K562 (cell line): ENCODE measurements around the gene HHATL. TPM values are rescaled to one million over a fixed set of nuclear protein-coding genes. Genes with fewer than 3 reads are reported as not detected.

ENCODE experiments used
- ATAC-seq: fragments of 200-7000 bp; cut with Tn5 transposase; 3 replicates; pipeline ENCODE4 v1.9.1; 2020; ENCODE audit warnings: moderate library complexity
- BruUV-seq: library from RNA; stranded (reverse); fragments of 400-500 nt; replicated peaks from 2 replicates; lab custom pipeline; 2021; lab: Mats Ljungman, UMichigan
- CTCF ChIA-PET: fragments of 300-600 bp; formaldehyde crosslinking; extraction: SDS; loops from one replicate; lab custom pipeline; 2021; ENCODE audit warnings: low intra/inter-chr PET ratio; lab: Yijun Ruan, JAX
- POLR2A ChIA-PET: fragments of 300-600, 350-650 bp; sonication (Branson Sonifier 250); formaldehyde crosslinking; extraction: SDS; loops from one replicate; lab custom pipeline; 2021; ENCODE audit warnings: antibody characterized with exemption, inconsistent platforms; lab: Yijun Ruan, JAX
- DNase-seq, 4 experiments: peaks; one replicate each; pipeline versions ENCODE4 v3.0.0 to v3.0.0-alpha.2; 2011 to 2018; ENCODE audit warnings: low spot score in 3 of 4, mixed read lengths in 3 of 4; ENCODE audit errors: extremely low read depth in 1 of 4
- FAIRE-seq: peaks from 2 replicates; lab custom pipeline; 2011; peaks lifted over from hg19 to GRCh38; lab: Jason Lieb, UNC
- H2AFZ ChIP-seq: 2 replicates; pipeline ENCODE4 v1.6.0; 2011; ENCODE audit warnings: low read depth, low read length, control low read depth, inconsistent platforms
- H3K27ac ChIP-seq: fragments of 200-600 bp; 3 replicates; pipeline ENCODE4 v1.8.0; 2011; ENCODE audit warnings: low read depth, mild to moderate bottlenecking, control low read depth, inconsistent platforms, low read length, moderate library complexity, mixed read lengths; ENCODE audit errors: extremely low read depth
- H3K27me3 ChIP-seq, 2 experiments: fragments of 300-600 bp in 1 of 2; 2 replicates in 1 of 2; 3 replicates in 1 of 2; pipeline versions ENCODE4 v1.6.0 to v1.8.0; 2011; ENCODE audit warnings: inconsistent platforms in 2 of 2, low read length in 2 of 2, mild to moderate bottlenecking in 1 of 2, mixed read lengths in 1 of 2, moderate library complexity in 1 of 2; ENCODE audit not compliant: control insufficient read depth in 2 of 2, insufficient read depth in 2 of 2
- H3K36me3 ChIP-seq: fragments of 300-600 bp; 3 replicates; pipeline ENCODE4 v1.8.0; 2011; ENCODE audit warnings: mild to moderate bottlenecking, low read length, inconsistent platforms; ENCODE audit not compliant: control insufficient read depth, insufficient read depth
- H3K4me1 ChIP-seq, 2 experiments: fragments of 200-600 bp in 1 of 2; replicated peaks in 1 of 2; 2 replicates in 1 of 2; 3 replicates in 1 of 2; pipeline versions ENCODE4 v1.5.1 to v1.8.0; 2011; ENCODE audit warnings: inconsistent platforms in 2 of 2, low read length in 2 of 2, mild to moderate bottlenecking in 1 of 2, mixed read lengths in 1 of 2, moderate library complexity in 1 of 2; ENCODE audit not compliant: control insufficient read depth in 2 of 2, insufficient read depth in 2 of 2
- H3K4me2 ChIP-seq: 2 replicates; pipeline ENCODE4 v1.6.1; 2011; ENCODE audit warnings: low read length, control low read depth, inconsistent platforms, mixed read lengths; ENCODE audit not compliant: insufficient read depth
- H3K4me3 ChIP-seq: fragments of 200-600 bp; sonication (generic), shearing (Covaris generic); 2 replicates; pipeline ENCODE4 v1.5.1; 2016; ENCODE audit warnings: control low read depth, inconsistent platforms
- H3K79me2 ChIP-seq: fragments of 200-600 bp; 3 replicates; pipeline ENCODE4 v1.8.0; 2011; ENCODE audit warnings: low read length, inconsistent platforms; ENCODE audit not compliant: control insufficient read depth, insufficient read depth
- H3K9ac ChIP-seq, 2 experiments: 2 replicates each; pipeline versions ENCODE4 v1.6.0 to v1.6.1; 2011; ENCODE audit warnings: low read depth in 2 of 2, low read length in 2 of 2, control low read depth in 1 of 2, inconsistent platforms in 1 of 2, mild to moderate bottlenecking in 1 of 2, mixed read lengths in 1 of 2; ENCODE audit not compliant: insufficient read depth in 1 of 2
- H3K9me1 ChIP-seq: one replicate; pipeline ENCODE4 v1.6.0; 2011; ENCODE audit warnings: inconsistent platforms, mild to moderate bottlenecking, low read length, moderate library complexity; ENCODE audit not compliant: control insufficient read depth, insufficient read depth
- H3K9me3 ChIP-seq: replicated peaks from 2 replicates; pipeline ENCODE4 v1.5.1; 2011; ENCODE audit warnings: low read depth, low read length, inconsistent platforms; ENCODE audit not compliant: control insufficient read depth, insufficient read depth
- H4K20me1 ChIP-seq: replicated peaks from 2 replicates; pipeline ENCODE4 v1.6.1; 2011; ENCODE audit warnings: low read length, inconsistent platforms, mixed read lengths; ENCODE audit not compliant: control insufficient read depth, insufficient read depth
- ARHGAP35 ChIP-seq: fragments of 450-650 bp; IDR thresholded peaks from 2 replicates; pipeline ENCODE4 v1.6.1; 2018; ENCODE audit not compliant: partially characterized antibody
- CHD4 ChIP-seq: fragments of 200-600 bp; sonication (generic); IDR thresholded peaks from 3 replicates; pipeline ENCODE4 v1.6.1; 2012; ENCODE audit warnings: low read depth, mild to moderate bottlenecking, mixed read lengths, low read length, inconsistent platforms; ENCODE audit not compliant: insufficient read depth, insufficient replicate concordance, poor library complexity, severe bottlenecking
- E2F8 ChIP-seq: fragments of 450-650 bp; IDR thresholded peaks from 2 replicates; pipeline ENCODE4 v1.7.1; 2018; ENCODE audit warnings: mild to moderate bottlenecking, low read depth; ENCODE audit not compliant: partially characterized antibody
- HSF4 ChIP-seq: fragments of 250-450 bp; sonication (Bioruptor Pico); IDR thresholded peaks from 2 replicates; pipeline ENCODE4 v2.1.2; 2022; ENCODE audit warnings: mild to moderate bottlenecking, moderate library complexity, borderline replicate concordance
- ZBTB49 ChIP-seq: sonication (generic); formaldehyde crosslinking; IDR thresholded peaks from 2 replicates; pipeline ENCODE4 v1.8.0; 2022; ENCODE audit warnings: missing genetic modification reagents, mild to moderate bottlenecking, borderline replicate concordance
- ZNF511 ChIP-seq: sonication (generic); formaldehyde crosslinking; IDR thresholded peaks from 2 replicates; pipeline ENCODE4 v1.8.0; 2022; ENCODE audit warnings: mild to moderate bottlenecking, missing genetic modification reagents
- WGBS: fragments of 100-300 bp; shearing (Covaris generic); methylation state at CpG from one replicate; pipeline ENCODE4 v1.1.6; 2016; ENCODE audit warnings: low coverage, mixed read lengths; ENCODE audit not compliant: insufficient coverage; ENCODE audit errors: missing lambda C conversion rate; 5-methylcytosine and 5-hydroxymethylcytosine counted together
- in situ Hi-C: fragments of 300-500 bp; cut with MboI; formaldehyde crosslinking; loops from 4 replicates; pipeline ENCODE4 v1.15.0; 2018; ENCODE audit warnings: inconsistent platforms, mixed read lengths
- intact Hi-C: fragments of 100-400 bp; cut with micrococcal nuclease; formaldehyde crosslinking; loops from 2 replicates; pipeline ENCODE4 v1.14.2; 2022
- polyA plus RNA-seq, 8 experiments: library from polyadenylated mRNA; depleted of rRNA in 4 of 8; stranded (reverse) in 5 of 8; unstranded in 3 of 8; fragments of >200 nt; fragmentation: Nextera tagmentation in 2 of 8; fragmentation: Illumina TruSeq in 1 of 8; extraction: Ambion mirVana in 2 of 8; extraction: Trizol in 1 of 8; gene quantifications; 2 replicates each; pipeline versions ENCODE4 v1.2.1 to v1.2.3, GENCODE V29; 2011 to 2014; ENCODE audit warnings: inconsistent platforms in 1 of 8, missing spikeins in 1 of 8
- total RNA-seq, 7 experiments: library from RNA; depleted of rRNA in 6 of 7; stranded (reverse); fragments of >200 nt in 6 of 7; fragmentation: Illumina TruSeq in 2 of 7; extraction: Trizol in 2 of 7; gene quantifications; 2 replicates each; pipeline versions ENCODE4 v1.2.1 to v1.2.3, GENCODE V29; 2011 to 2021; ENCODE audit warnings: low replicate concordance in 1 of 7

HHATL gene
- total and polyA plus RNA-seq, 9 of the 15 experiments (the other 6 are each of a cell fraction or from before 2014, with no cell fraction given) = not detected

GRCh38 chr3:42745776-42746454 is 43.3 kb upstream of the HHATL start:
- ChIA-PET CTCF (interaction anchor here (1.0 kb wide), 1 partner anchor 10 kb away, joined by 3 read pairs; no protein-coding TSS in a partner anchor), POLR2A (interaction anchor here (0.6 to 1.2 kb wide), 7 partner anchors 8 to 442 kb away, joined by 3 to 5 read pairs (median 3); partner anchors contain the start of gene NKTR)
- ATAC-seq (no peak), DNase-seq (no peak), FAIRE-seq (no peak)
- no peaks in the 10 kb centered on the region for H3K36me3 ChIP-seq
- H3K27me3 ChIP-seq = peaks cover 6 to 45% of the 10 kb centered on the region in 2 experiments; a peak in 4 of 5 replicates
- H3K79me2 ChIP-seq = no peaks in the 10 kb centered on the region
- no peak overlapping the region for H3K4me3 ChIP-seq
- no peaks in the 10 kb centered on the region for H3K9me1 ChIP-seq
- in situ Hi-C loops (loop anchor here (5.0 to 10.0 kb wide), 2 partner anchors 94 to 171 kb away; partner anchors contain the start of gene ZBTB47), intact Hi-C loops (loop anchor here (2.0 kb wide), 1 partner anchor 173 kb away; no protein-coding TSS in a partner anchor)
- peaks cover 8% of the 10 kb centered on the region; the same call in 1 of the 2 replicates for H4K20me1 ChIP-seq
- no peaks in the 10 kb centered on the region; a peak in 1 of 5 replicates for H3K4me1 ChIP-seq
- TF ChIP-seq E2F8 (no peak), HSF4 (CRISPR knock-in tag) (no peak), ARHGAP35 (no peak), CHD4 (no peak), ZNF511 (no peak), ZBTB49 (CRISPR knock-in tag) (no peak)
- no peak overlapping the region for H2AFZ ChIP-seq
- H3K9me3 ChIP-seq = no peaks in the 10 kb centered on the region
- H3K4me2 ChIP-seq = no peak overlapping the region
- BruUV-seq = no TSS peak
- no peak overlapping the region for H3K27ac ChIP-seq
- H3K9ac ChIP-seq = no peak overlapping the region
- 4% methylated on average over 8 of the region's 8 CpGs for WGBS
